Uterus (tissue), 4 donors: ENCODE results near the gene ARSD. TPM values are rescaled to one million over a fixed set of nuclear protein-coding genes. Genes with fewer than 3 reads are reported as not detected.

Experiments
- DNase-seq, 2 donors: peaks; one replicate each; pipeline ENCODE4 v3.0.0-alpha.2; 2019 to 2020
- H3K27ac ChIP-seq, 2 donors: fragments of 200-600 bp; sonication (generic); 1 replicate in 1 of 2; 2 replicates in 1 of 2; pipeline ENCODE4 v1.5.1; 2016 to 2018
- H3K27me3 ChIP-seq, 2 donors: fragments of 200-600 bp; sonication (generic); one replicate each; pipeline ENCODE4 v1.5.1; 2018 to 2019; ENCODE audit warnings: control low read depth in 1 of 2
- H3K36me3 ChIP-seq, 2 donors: fragments of 200-600 bp; sonication (generic); one replicate each; pipeline ENCODE4 v1.5.1; 2019; ENCODE audit warnings: control low read depth in 1 of 2
- H3K4me1 ChIP-seq, 2 donors: fragments of 200-600 bp; sonication (generic); one replicate each; pipeline ENCODE4 v1.5.1; 2018 to 2019; ENCODE audit warnings: control low read depth in 1 of 2
- H3K4me3 ChIP-seq, 2 donors: fragments of 200-600 bp; sonication (generic); 1 replicate in 1 of 2; 2 replicates in 1 of 2; pipeline ENCODE4 v1.5.1; 2018 to 2019; ENCODE audit warnings: mild to moderate bottlenecking in 1 of 2
- H3K9me3 ChIP-seq, 2 donors: fragments of 200-600 bp; sonication (generic); one replicate each; pipeline ENCODE4 v1.5.1; 2019; ENCODE audit warnings: control low read depth in 1 of 2
- POLR2A ChIP-seq, 2 donors: fragments of 450-650 bp; IDR thresholded peaks; one replicate each; pipeline ENCODE4 v1.6.1; 2016; ENCODE audit warnings: antibody characterized with exemption in 2 of 2, mild to moderate bottlenecking in 1 of 2, moderate library complexity in 1 of 2
- intact Hi-C: fragments of 100-400 bp; cut with DNase I; formaldehyde crosslinking; loops from one replicate; pipeline ENCODE4 v1.15.1; 2023; ENCODE audit warnings: low total_unique reads
- total RNA-seq, 4 donors: library from RNA; depleted of rRNA in 3 of 4; stranded (reverse); fragments of >200 nt in 3 of 4; gene quantifications; one replicate each; pipeline versions ENCODE4 v1.1.0 to v1.2.4, GENCODE V29; 2014 to 2023
- TF ChIP-seq, protein P1 (sequence below), 4 experiments: fragments of 200-600 bp in 2 of 4; fragments of 450-650 bp in 2 of 4; sonication (generic) in 2 of 4; IDR thresholded peaks; one replicate each; pipeline ENCODE4 v1.5.1; 2016 to 2019; ENCODE audit warnings: antibody characterized with exemption in 4 of 4, mild to moderate bottlenecking in 2 of 4, moderate library complexity in 1 of 4
- donor health status: DM: yes; HTN: yes; CAD: no.

Gene ARSD
- total RNA-seq, 4 donors from 2014 or later, result 14.3 to 46.8 (median 25.5) TPM

- intact Hi-C loops, result no loop called here
- Histone ChIP-seq H3K27me3 (no peaks in the 10 kb centered on the region), H3K9me3 (no peaks in the 10 kb centered on the region), H3K27ac (no peak overlapping the region), H3K4me3 (no peak overlapping the region), H3K36me3 (no peaks in the 10 kb centered on the region), H3K4me1 (no peaks in the 10 kb centered on the region)
- TF ChIP-seq, protein P1, sequence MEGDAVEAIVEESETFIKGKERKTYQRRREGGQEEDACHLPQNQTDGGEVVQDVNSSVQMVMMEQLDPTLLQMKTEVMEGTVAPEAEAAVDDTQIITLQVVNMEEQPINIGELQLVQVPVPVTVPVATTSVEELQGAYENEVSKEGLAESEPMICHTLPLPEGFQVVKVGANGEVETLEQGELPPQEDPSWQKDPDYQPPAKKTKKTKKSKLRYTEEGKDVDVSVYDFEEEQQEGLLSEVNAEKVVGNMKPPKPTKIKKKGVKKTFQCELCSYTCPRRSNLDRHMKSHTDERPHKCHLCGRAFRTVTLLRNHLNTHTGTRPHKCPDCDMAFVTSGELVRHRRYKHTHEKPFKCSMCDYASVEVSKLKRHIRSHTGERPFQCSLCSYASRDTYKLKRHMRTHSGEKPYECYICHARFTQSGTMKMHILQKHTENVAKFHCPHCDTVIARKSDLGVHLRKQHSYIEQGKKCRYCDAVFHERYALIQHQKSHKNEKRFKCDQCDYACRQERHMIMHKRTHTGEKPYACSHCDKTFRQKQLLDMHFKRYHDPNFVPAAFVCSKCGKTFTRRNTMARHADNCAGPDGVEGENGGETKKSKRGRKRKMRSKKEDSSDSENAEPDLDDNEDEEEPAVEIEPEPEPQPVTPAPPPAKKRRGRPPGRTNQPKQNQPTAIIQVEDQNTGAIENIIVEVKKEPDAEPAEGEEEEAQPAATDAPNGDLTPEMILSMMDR (IDR thresholded peaks at IDR 0.05), result no peak
- no peak for TF ChIP-seq POLR2A (IDR thresholded peaks at IDR 0.05)
- DNase-seq, result no peak
These were observed 58.5 kb downstream of the ARSD start for GRCh38 chrX:2870650-2871049.

DNA sequence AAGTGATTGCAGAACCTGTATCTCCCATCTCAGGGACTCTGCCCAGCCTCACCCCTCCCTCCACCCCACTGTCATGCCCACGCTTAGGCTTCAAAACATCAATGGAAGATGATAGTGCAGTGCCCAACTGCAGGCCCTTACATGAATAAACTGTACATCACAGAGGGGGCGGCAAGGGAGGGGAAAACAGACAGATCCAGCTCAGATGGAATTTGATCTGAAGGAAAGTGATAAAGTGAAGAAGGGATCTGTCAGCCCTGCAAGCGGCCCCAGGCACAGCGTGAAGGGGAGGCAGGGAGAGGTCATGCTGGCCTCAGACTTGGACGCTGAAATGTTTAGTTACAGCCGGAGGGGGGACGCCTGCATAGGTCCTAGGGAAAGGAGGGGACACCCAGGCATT is 61.9 kb downstream of the ARSD start:
- intact Hi-C loops, result no loop called here
- DNase-seq, result no peak
- Histone ChIP-seq H3K4me1 (no peaks in the 10 kb centered on the region), H3K4me3 (no peak overlapping the region), H3K9me3 (no peaks in the 10 kb centered on the region), H3K27me3 (no peaks in the 10 kb centered on the region), H3K36me3 (no peaks in the 10 kb centered on the region), H3K27ac (no peak overlapping the region)
- TF ChIP-seq POLR2A (IDR thresholded peaks at IDR 0.05), result no peak
- TF ChIP-seq, protein P1 (IDR thresholded peaks at IDR 0.05), result no peak

DNA sequence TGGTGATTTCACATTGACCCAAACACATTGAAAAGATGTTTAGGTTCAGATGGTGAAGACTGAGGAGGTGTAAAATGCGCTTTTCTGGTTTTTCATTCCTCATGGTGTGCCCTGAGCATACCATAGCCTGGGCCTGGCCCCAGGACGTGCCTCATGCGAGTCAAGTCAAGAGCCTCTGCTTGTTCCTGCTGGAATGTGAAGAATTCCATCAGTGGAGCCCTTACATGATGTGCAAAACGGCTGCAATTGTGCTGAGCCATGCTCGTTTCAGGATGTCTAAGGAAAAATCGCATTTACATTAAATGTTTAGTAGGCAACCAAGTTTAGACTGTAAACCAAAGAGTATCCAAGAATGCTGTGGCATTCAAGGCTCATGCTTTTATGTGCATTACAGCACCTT is 65.5 kb downstream of the ARSD start:
- TF ChIP-seq, protein P1 (IDR thresholded peaks at IDR 0.05), result no peak
- TF ChIP-seq POLR2A (IDR thresholded peaks at IDR 0.05), result no peak
- no peaks in the 10 kb centered on the region for H3K36me3 ChIP-seq
- H3K4me1 ChIP-seq, result no peaks in the 10 kb centered on the region
- DNase-seq, result no peak
- no peak overlapping the region for H3K4me3 ChIP-seq
- H3K27me3 ChIP-seq, result no peaks in the 10 kb centered on the region
- H3K27ac ChIP-seq, result no peak overlapping the region
- H3K9me3 ChIP-seq, result no peaks in the 10 kb centered on the region
- intact Hi-C loops, result no loop called here

DNA sequence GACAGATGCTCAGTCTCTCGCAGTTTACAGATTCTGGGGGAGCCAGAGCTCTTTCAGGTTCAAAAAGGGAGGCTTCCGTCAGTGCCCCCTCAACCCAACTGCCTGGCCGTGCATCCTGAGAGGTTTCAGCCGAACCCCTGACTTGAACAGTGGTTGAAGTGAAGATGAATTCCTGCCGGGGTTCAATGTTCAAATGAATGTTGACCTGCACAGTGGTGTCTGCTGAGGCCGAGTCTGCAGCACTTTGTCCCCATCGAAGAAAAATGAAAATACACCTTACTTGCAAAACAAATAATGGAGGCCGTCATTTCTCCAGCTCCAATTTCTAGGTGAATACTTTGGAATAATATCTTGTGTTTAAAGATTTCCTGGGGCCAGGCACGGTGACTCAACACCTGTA is 66.7 kb downstream of the ARSD start:
- Histone ChIP-seq H3K27ac (no peak overlapping the region), H3K4me3 (no peak overlapping the region), H3K27me3 (no peaks in the 10 kb centered on the region), H3K36me3 (no peaks in the 10 kb centered on the region), H3K4me1 (no peaks in the 10 kb centered on the region), H3K9me3 (no peaks in the 10 kb centered on the region)
- no peak for DNase-seq
- TF ChIP-seq, protein P1 (IDR thresholded peaks at IDR 0.05), result no peak
- TF ChIP-seq POLR2A (IDR thresholded peaks at IDR 0.05), result no peak
- intact Hi-C loops, result no loop called here

DNA sequence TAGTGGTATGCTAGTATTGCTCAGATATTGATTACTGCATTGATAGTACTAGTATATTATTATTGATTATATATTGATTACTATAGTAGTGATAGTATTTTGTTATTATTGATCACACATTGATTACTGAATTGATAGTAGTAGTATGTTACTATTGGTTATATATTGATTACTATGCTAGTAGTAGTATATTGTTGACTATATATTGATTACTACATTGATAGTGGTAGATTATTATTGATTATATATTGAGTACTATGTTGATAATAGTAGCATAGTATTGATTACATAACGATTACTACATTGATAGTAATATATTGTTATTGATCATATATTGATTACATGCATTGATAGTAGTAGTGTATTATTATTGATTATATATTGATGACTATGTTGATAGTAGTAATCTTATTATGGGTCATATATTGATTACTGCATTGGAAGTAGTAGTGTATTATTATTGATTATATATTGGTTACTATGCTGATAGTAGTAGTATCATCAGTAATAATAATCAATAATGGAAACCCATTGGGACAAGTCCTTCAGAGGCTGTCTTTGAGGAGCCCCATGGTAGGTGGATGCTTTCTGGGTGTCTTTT is 69.8 kb downstream of the ARSD start:
- H3K4me3 ChIP-seq, result no peak overlapping the region
- no peak for TF ChIP-seq POLR2A (IDR thresholded peaks at IDR 0.05)
- TF ChIP-seq, protein P1 (IDR thresholded peaks at IDR 0.05), result no peak
- no peaks in the 10 kb centered on the region for H3K4me1 ChIP-seq
- no peak overlapping the region for H3K27ac ChIP-seq
- no peak for DNase-seq
- intact Hi-C loops, result no loop called here
- H3K27me3 ChIP-seq, result no peaks in the 10 kb centered on the region
- H3K36me3 ChIP-seq, result no peaks in the 10 kb centered on the region
- no peaks in the 10 kb centered on the region for H3K9me3 ChIP-seq
